ENCODE measurements around the gene ST3GAL4. TPM values are rescaled to one million over a fixed set of nuclear protein-coding genes. Genes with fewer than 3 reads are reported as not detected.
"Not testable (repeated sequence)": the region's sequence is repeated elsewhere in the genome, so short reads cannot be mapped to it uniquely, and the experiment has no call there.

The ST3GAL4 gene
- total RNA-seq, 1 donor from 2014 or later, result 0.71 TPM

DNA sequence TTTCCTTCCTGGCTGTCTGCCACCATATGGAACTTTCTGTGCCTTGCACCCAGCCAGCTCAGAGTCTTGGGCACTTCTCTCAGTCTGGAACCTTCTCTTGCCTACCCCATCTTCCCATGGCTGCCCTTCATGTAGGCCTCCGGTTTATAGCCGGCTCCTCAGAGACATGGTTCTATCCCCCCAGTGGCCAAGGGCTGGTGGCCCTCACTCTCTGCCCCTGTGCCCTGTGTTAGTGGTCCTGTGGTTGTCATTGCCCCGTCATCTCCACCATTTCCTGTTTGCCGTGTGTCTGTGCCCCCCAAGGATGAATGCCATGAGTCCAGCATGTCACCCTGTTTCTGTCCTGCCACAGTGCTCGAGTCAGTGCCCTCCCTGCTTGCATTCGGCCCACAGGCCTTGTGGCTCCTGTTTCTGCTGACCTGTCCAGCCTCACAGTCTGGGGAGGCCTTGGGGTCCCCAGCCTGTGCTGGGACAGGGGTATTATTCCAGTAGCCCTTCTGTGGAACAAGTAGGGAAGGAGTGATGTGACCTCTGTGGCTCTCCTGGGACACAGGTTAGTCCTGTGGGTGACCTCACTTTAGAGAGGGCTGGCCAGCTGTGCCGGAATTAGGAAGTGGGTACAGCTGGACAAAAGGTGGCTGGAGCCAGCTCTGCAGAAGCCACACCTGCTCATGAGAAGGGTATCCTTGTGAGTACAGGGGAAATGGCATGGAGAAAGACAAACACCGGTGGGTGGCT lies 30.7 kb downstream of the ST3GAL4 start:
- Mint-ChIP-seq H3K4me3 (no peak overlapping the region), H3K27ac (no peak overlapping the region)
- no peak for ATAC-seq (ENCODE audit: low read depth)

DNA sequence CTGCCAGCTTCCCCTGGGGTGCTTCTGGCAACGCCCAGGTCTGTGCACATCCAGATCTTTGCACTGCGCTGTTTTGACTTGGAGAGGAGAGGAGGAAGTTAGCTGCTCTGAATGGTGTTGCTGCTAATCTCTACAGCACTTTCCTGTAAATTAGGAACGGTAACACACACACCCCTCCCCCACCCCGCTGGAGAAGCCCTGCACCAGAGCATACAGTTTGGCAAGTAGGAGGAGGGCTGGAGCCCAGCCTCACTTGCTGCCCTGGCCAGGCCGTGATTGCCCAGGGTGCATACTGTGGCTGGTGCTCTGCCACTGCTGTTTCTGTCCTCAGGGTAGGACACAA lies 31.2 kb downstream of the ST3GAL4 start:
- intact Hi-C loops (cut with micrococcal nuclease); DNase-seq; H3K36me3 Mint-ChIP-seq (ENCODE audit: low read depth); H3K27me3 Mint-ChIP-seq; CTCF ChIA-PET; H3K4me1 Mint-ChIP-seq; ATAC-seq (ENCODE audit: low read depth); H3K27ac Mint-ChIP-seq; H3K9me3 Mint-ChIP-seq; H3K4me3 Mint-ChIP-seq; POLR2A ChIA-PET: not testable (repeated sequence)

More for the DNA sequence above, 30.7 kb downstream of the ST3GAL4 start:
- DNase-seq, result no peak
- no peaks in the 10 kb centered on the region for H3K4me1 Mint-ChIP-seq
- ChIA-PET POLR2A (no interaction called here), CTCF (no interaction called here)
- no peaks in the 10 kb centered on the region for H3K9me3 Mint-ChIP-seq
- TF ChIP-seq, protein P1, sequence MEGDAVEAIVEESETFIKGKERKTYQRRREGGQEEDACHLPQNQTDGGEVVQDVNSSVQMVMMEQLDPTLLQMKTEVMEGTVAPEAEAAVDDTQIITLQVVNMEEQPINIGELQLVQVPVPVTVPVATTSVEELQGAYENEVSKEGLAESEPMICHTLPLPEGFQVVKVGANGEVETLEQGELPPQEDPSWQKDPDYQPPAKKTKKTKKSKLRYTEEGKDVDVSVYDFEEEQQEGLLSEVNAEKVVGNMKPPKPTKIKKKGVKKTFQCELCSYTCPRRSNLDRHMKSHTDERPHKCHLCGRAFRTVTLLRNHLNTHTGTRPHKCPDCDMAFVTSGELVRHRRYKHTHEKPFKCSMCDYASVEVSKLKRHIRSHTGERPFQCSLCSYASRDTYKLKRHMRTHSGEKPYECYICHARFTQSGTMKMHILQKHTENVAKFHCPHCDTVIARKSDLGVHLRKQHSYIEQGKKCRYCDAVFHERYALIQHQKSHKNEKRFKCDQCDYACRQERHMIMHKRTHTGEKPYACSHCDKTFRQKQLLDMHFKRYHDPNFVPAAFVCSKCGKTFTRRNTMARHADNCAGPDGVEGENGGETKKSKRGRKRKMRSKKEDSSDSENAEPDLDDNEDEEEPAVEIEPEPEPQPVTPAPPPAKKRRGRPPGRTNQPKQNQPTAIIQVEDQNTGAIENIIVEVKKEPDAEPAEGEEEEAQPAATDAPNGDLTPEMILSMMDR (IDR thresholded peaks at IDR 0.05), result no peak
- no peaks in the 10 kb centered on the region for H3K27me3 Mint-ChIP-seq
- no peaks in the 10 kb centered on the region for H3K36me3 Mint-ChIP-seq (ENCODE audit: low read depth)
- intact Hi-C loops (cut with micrococcal nuclease), result no loop called here

DNA sequence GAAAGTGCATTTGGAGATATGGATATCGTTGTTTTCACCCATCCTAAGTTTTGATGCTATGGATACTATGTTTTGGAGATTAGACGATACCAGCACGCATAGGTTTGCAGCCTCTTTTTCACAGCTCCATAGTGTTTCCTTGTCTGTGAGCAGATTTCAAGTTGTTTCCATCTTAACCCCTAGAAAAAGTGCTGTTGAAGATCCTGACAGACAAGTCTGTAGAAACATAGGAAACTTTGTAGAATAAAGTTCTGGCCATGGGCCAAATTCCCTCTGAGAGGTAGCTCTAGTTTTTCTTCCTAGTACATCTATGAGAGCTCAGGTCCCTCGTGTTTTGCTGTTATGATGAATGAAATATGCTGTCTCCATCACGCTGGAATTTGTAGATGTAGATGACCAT lies 32.4 kb downstream of the ST3GAL4 start:
- no peak overlapping the region for H3K4me3 Mint-ChIP-seq
- ATAC-seq (ENCODE audit: low read depth) (no peak), DNase-seq (no peak)
- ChIA-PET CTCF (no interaction called here), POLR2A (no interaction called here)
- no peak overlapping the region for H3K27ac Mint-ChIP-seq
- no peaks in the 10 kb centered on the region for H3K9me3 Mint-ChIP-seq
- peaks cover 3% of the 10 kb centered on the region for H3K27me3 Mint-ChIP-seq
- H3K36me3 Mint-ChIP-seq (ENCODE audit: low read depth), result no peaks in the 10 kb centered on the region
- TF ChIP-seq, protein P1 (IDR thresholded peaks at IDR 0.05), result no peak
- intact Hi-C loops (cut with micrococcal nuclease), result no loop called here
- H3K4me1 Mint-ChIP-seq, result peaks cover 9% of the 10 kb centered on the region

DNA sequence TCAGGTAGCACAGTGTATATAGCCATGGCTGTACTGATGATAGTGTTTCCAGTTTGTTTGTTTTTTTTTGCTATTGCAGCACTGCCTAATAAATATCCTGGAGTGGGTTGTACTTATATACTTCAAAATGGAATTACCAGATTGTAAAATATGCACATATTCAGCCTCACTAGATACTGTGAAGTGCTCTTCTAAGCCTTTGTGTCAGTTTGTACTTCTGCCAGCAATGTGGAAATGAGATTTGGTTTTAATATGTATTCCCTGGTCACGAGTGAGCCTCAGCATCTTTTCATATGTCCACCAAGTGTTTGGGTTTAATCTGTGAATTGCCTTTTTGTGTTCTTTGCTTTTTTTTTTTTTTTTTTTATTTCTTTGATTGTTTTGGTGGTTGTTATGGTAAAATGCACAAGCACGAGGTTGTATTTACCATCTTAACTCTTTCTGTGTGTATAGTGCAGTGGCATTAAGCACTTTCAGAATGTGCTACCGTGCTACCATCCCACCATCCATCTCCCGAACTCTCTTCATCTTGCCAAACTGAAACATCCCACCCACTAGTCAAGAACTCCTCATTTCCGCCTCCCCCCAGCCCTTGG lies 34.9 kb downstream of the ST3GAL4 start:
- ChIA-PET POLR2A (no interaction called here), CTCF (no interaction called here)
- no peaks in the 10 kb centered on the region for H3K36me3 Mint-ChIP-seq (ENCODE audit: low read depth)
- DNase-seq, result no peak
- H3K9me3 Mint-ChIP-seq, result no peaks in the 10 kb centered on the region
- ATAC-seq (ENCODE audit: low read depth), result no peak
- H3K4me1 Mint-ChIP-seq, result peaks cover 9% of the 10 kb centered on the region
- H3K27me3 Mint-ChIP-seq, result peaks cover 6% of the 10 kb centered on the region
- intact Hi-C loops (cut with micrococcal nuclease), result no loop called here
- H3K27ac Mint-ChIP-seq, result no peak overlapping the region
- no peak overlapping the region for H3K4me3 Mint-ChIP-seq
- TF ChIP-seq, protein P1 (IDR thresholded peaks at IDR 0.05), result no peak

DNA sequence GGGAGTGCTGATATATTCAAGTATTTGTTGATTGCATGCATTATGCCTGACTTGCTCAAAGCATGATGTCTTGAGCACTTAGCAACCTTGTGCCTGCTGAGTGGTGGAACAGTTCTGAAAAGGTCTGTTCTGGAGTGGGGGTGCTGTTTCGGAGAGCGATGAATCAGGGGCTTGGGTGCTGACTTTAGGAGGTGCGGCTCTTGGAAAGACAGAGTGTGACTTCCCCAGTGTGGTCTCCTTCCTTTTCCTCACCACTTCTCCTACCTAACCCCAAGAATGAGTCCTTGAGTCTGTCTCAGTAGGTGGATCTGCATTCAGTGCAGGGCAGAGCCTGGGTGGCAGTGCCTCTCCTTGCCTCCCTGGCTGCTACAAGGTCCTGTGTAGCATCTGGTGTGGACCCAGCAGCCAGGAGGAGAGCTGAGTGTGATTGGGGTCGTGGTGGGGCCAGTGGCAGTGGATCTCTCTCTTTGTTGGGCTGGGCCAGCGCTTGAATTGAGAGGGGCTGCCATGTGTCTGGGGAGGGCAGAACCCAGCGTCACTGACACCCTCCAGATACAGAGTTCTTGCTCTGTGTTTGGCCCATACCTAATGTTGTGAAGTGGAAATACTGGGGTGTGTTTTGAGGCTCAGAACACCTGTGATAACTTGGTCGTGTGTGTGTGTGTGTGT lies 35.9 kb downstream of the ST3GAL4 start:
- intact Hi-C loops (cut with micrococcal nuclease), result no loop called here
- Mint-ChIP-seq H3K27me3 (peaks cover 6% of the 10 kb centered on the region), H3K4me3 (no peak overlapping the region), H3K9me3 (no peaks in the 10 kb centered on the region), H3K4me1 (peaks cover 9% of the 10 kb centered on the region), H3K27ac (no peak overlapping the region), H3K36me3 (ENCODE audit: low read depth) (no peaks in the 10 kb centered on the region)
- POLR2A ChIA-PET, result no interaction called here
- DNase-seq (no peak), ATAC-seq (ENCODE audit: low read depth) (no peak)
- CTCF ChIA-PET, result no interaction called here
- TF ChIP-seq, protein P1 (IDR thresholded peaks at IDR 0.05), result no peak

Measured in activated B cell treated with CpG ODN at 0.5 μM for 24 hours (primary cell).